Activated naive CD4-positive, alpha-beta T cell treated with anti-CD3 and anti-CD28 coated beads, Interleukin-2, amount 50 U/mL, for 72 hours (primary cell): ENCODE results near the gene RUNX1. TPM values are rescaled to one million over a fixed set of nuclear protein-coding genes. Genes with fewer than 3 reads are reported as not detected.
"Not testable (repeated sequence)": the region's sequence is repeated elsewhere in the genome, so short reads cannot be mapped to it uniquely, and the experiment has no call there.

ENCODE experiments used
- ATAC-seq, 2 donors: fragments of 150-1000 bp; cut with Tn5 transposase; 2 replicates each; pipeline ENCODE4 v1.10.0; 2021; ENCODE audit warnings: mild to moderate bottlenecking in 2 of 2, moderate library complexity in 2 of 2
- DNase-seq, 2 donors: peaks; one replicate each; pipeline ENCODE4 v3.0.0; 2021 to 2022; ENCODE audit warnings: low spot score in 2 of 2
- H3K27ac Mint-ChIP-seq, 2 donors: one replicate each; pipeline ENCODE4 v1.8.0; 2022; ENCODE audit warnings: mild to moderate bottlenecking in 2 of 2, mixed read lengths in 2 of 2
- H3K36me3 Mint-ChIP-seq, 2 donors: one replicate each; pipeline ENCODE4 v1.8.0; 2022; ENCODE audit warnings: mixed read lengths in 2 of 2
- H3K9me3 Mint-ChIP-seq, 2 donors: one replicate each; pipeline ENCODE4 v1.8.0; 2022; ENCODE audit warnings: mixed read lengths in 2 of 2
- total RNA-seq, 2 donors: library from RNA; stranded (reverse); gene quantifications; one replicate each; pipeline ENCODE4 v1.2.3, GENCODE V29; 2022

RUNX1 gene
- total RNA-seq, 2 donors from 2014 or later: 44.9 to 80.4 TPM

GRCh38 chr21:34806423-34806822, 242.7 kb downstream of the RUNX1 start:
- Mint-ChIP-seq H3K27ac (peak overlapping the region; percentile 93 to 95), H3K9me3 (peaks cover 0 to 22% of the 10 kb centered on the region in 2 donors), H3K36me3 (peaks cover 28 to 43% of the 10 kb centered on the region in 2 donors)
- ATAC-seq (no peak), DNase-seq (no peak)

- H3K36me3 Mint-ChIP-seq: peaks cover 24 to 42% of the 10 kb centered on the region in 2 donors
- H3K9me3 Mint-ChIP-seq: peaks cover 0 to 22% of the 10 kb centered on the region in 2 donors
- ATAC-seq: no peak
- no peak overlapping the region for H3K27ac Mint-ChIP-seq
- DNase-seq: no peak
Measured at GRCh38 chr21:34805157-34805556, 243.9 kb downstream of the RUNX1 start.

GRCh38 chr21:34804584-34804983, 244.5 kb downstream of the RUNX1 start:
- DNase-seq, H3K27ac Mint-ChIP-seq, ATAC-seq: not testable (repeated sequence)
- peaks cover 24 to 48% of the 10 kb centered on the region in 2 donors for H3K36me3 Mint-ChIP-seq
- H3K9me3 Mint-ChIP-seq: peaks cover 0 to 22% of the 10 kb centered on the region in 2 donors

- H3K27ac Mint-ChIP-seq: no peak overlapping the region
Measured at GRCh38 chr21:34803782-34804370, 245.2 kb downstream of the RUNX1 start.

GRCh38 chr21:34802180-34802899, 246.8 kb downstream of the RUNX1 start:
- H3K9me3 Mint-ChIP-seq: peaks cover 0 to 22% of the 10 kb centered on the region in 2 donors
- DNase-seq (no peak), ATAC-seq (peak; percentile 5 to 27)
- peak overlapping the region in 1 of 2 donors; percentile 22 for H3K27ac Mint-ChIP-seq
- peaks cover 40 to 58% of the 10 kb centered on the region in 2 donors for H3K36me3 Mint-ChIP-seq

More at GRCh38 chr21:34803782-34804370, 245.2 kb downstream of the RUNX1 start:
- peaks cover 30 to 55% of the 10 kb centered on the region in 2 donors for H3K36me3 Mint-ChIP-seq
- no peak for ATAC-seq
- peaks cover 0 to 22% of the 10 kb centered on the region in 2 donors for H3K9me3 Mint-ChIP-seq
- no peak for DNase-seq

- no peak overlapping the region for H3K27ac Mint-ChIP-seq
- ATAC-seq (no peak), DNase-seq (no peak)
- H3K36me3 Mint-ChIP-seq: peaks cover 45 to 51% of the 10 kb centered on the region in 2 donors
- H3K9me3 Mint-ChIP-seq: peaks cover 0 to 19% of the 10 kb centered on the region in 2 donors
Measured at GRCh38 chr21:34801519-34802132, 247.5 kb downstream of the RUNX1 start.

GRCh38 chr21:34800797-34801518, 248.1 kb downstream of the RUNX1 start:
- H3K27ac Mint-ChIP-seq: no peak overlapping the region
- peaks cover 0 to 15% of the 10 kb centered on the region in 2 donors for H3K9me3 Mint-ChIP-seq
- peaks cover 44 to 45% of the 10 kb centered on the region in 2 donors for H3K36me3 Mint-ChIP-seq
- peak in 1 of 2 donors; percentile 57 for ATAC-seq
- no peak for DNase-seq

GRCh38 chr21:34799092-34799491, 250.0 kb downstream of the RUNX1 start:
- Mint-ChIP-seq H3K36me3 (peaks cover 39 to 43% of the 10 kb centered on the region in 2 donors), H3K27ac (no peak overlapping the region), H3K9me3 (no peaks in the 10 kb centered on the region)
- ATAC-seq: no peak
- no peak for DNase-seq

- H3K27ac Mint-ChIP-seq: no peak overlapping the region
- H3K36me3 Mint-ChIP-seq: peaks cover 34 to 38% of the 10 kb centered on the region in 2 donors
- H3K9me3 Mint-ChIP-seq: no peaks in the 10 kb centered on the region
- ATAC-seq (no peak), DNase-seq (no peak)
Measured at GRCh38 chr21:34797921-34798535, 251.1 kb downstream of the RUNX1 start.

- peaks cover 34 to 45% of the 10 kb centered on the region in 2 donors for H3K36me3 Mint-ChIP-seq
- peak overlapping the region; percentile 65 to 91 for H3K27ac Mint-ChIP-seq
- no peaks in the 10 kb centered on the region for H3K9me3 Mint-ChIP-seq
- DNase-seq (no peak), ATAC-seq (no peak)
Measured at GRCh38 chr21:34797201-34797525, 251.9 kb downstream of the RUNX1 start.

- DNase-seq (no peak), ATAC-seq (no peak)
- H3K36me3 Mint-ChIP-seq: peaks cover 34 to 41% of the 10 kb centered on the region in 2 donors
- H3K9me3 Mint-ChIP-seq: no peaks in the 10 kb centered on the region
- H3K27ac Mint-ChIP-seq: peak overlapping the region; percentile 65 to 91
Measured at GRCh38 chr21:34796518-34797200, 252.4 kb downstream of the RUNX1 start.

- peaks cover 34 to 40% of the 10 kb centered on the region in 2 donors for H3K36me3 Mint-ChIP-seq
- ATAC-seq (no peak), DNase-seq (no peak)
- H3K27ac Mint-ChIP-seq: peak overlapping the region; percentile 65 to 79
- H3K9me3 Mint-ChIP-seq: no peaks in the 10 kb centered on the region
Measured at GRCh38 chr21:34795548-34796180, 253.4 kb downstream of the RUNX1 start.

GRCh38 chr21:34795175-34795547, 253.9 kb downstream of the RUNX1 start:
- Mint-ChIP-seq H3K36me3 (peaks cover 33 to 40% of the 10 kb centered on the region in 2 donors), H3K9me3 (no peaks in the 10 kb centered on the region), H3K27ac (peak overlapping the region in 1 of 2 donors; percentile 79)
- ATAC-seq (no peak), DNase-seq (no peak)

- ATAC-seq: no peak
- Mint-ChIP-seq H3K27ac (peak overlapping the region in 1 of 2 donors; percentile 79), H3K9me3 (no peaks in the 10 kb centered on the region), H3K36me3 (peaks cover 28 to 40% of the 10 kb centered on the region in 2 donors)
- DNase-seq: no peak
Measured at GRCh38 chr21:34794686-34795085, 254.4 kb downstream of the RUNX1 start.

- Mint-ChIP-seq H3K27ac (no peak overlapping the region), H3K36me3 (peaks cover 19 to 34% of the 10 kb centered on the region in 2 donors), H3K9me3 (no peaks in the 10 kb centered on the region)
- DNase-seq: no peak
- ATAC-seq: no peak
Measured at GRCh38 chr21:34793471-34793870, 255.6 kb downstream of the RUNX1 start.
